ENCODE results near the gene STON1. TPM values are rescaled to one million over a fixed set of nuclear protein-coding genes. Genes with fewer than 3 reads are reported as not detected.
"Not testable (repeated sequence)": the region's sequence is repeated elsewhere in the genome, so short reads cannot be mapped to it uniquely, and the experiment has no call there.

Gene STON1
- total RNA-seq, 2 experiments from 2014 or later: 1.6 to 1.9 TPM

DNA sequence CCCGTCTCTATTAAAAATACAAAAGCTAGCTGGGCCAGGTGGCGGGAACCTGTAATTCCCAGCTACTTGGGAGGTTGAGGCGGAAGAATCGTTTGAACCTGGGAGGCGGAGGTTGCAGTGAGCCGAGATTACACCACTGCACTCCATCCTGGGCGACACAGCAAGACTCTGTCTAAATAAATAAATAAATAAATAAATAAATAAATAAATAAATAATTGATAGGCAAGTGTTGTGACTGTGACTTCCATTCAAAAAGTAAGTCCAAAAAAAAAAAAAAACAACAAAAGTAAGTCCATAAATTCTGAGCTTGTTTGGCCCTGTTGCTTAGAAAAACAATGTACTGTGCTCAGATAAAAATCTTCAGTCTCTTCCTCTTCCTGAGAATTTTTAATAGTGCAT is 2.2 kb downstream of the STON1 start:
- H3K36me3 Mint-ChIP-seq (ENCODE audit: low read depth): peaks cover 5% of the 10 kb centered on the region
- H3K27ac Mint-ChIP-seq: no peak overlapping the region
- peaks cover 5% of the 10 kb centered on the region for H3K4me1 Mint-ChIP-seq (ENCODE audit: low read depth)
- H3K4me3 Mint-ChIP-seq: no peak overlapping the region
- no peaks in the 10 kb centered on the region for H3K9me3 Mint-ChIP-seq (ENCODE audit: insufficient read depth)
- ChIA-PET CTCF (no interaction called here), POLR2A (no interaction called here)
- H3K27me3 Mint-ChIP-seq (ENCODE audit: low read depth): peaks cover 4% of the 10 kb centered on the region
- no peak for DNase-seq
- no peak for ATAC-seq

- ChIA-PET POLR2A (no interaction called here), CTCF (no interaction called here)
- no peak overlapping the region for H3K27ac Mint-ChIP-seq
- H3K4me1 Mint-ChIP-seq (ENCODE audit: low read depth): peaks cover 5% of the 10 kb centered on the region
- no peak overlapping the region for H3K4me3 Mint-ChIP-seq
- ATAC-seq (no peak), DNase-seq (no peak)
- peaks cover 4% of the 10 kb centered on the region for H3K27me3 Mint-ChIP-seq (ENCODE audit: low read depth)
- H3K36me3 Mint-ChIP-seq (ENCODE audit: low read depth): peaks cover 5% of the 10 kb centered on the region
- H3K9me3 Mint-ChIP-seq (ENCODE audit: insufficient read depth): no peaks in the 10 kb centered on the region
These were observed 2.9 kb downstream of the STON1 start for GRCh38 chr2:48532824-48533223.

GRCh38 chr2:48534781-48535180 is 4.8 kb downstream of the STON1 start:
- Mint-ChIP-seq H3K9me3 (ENCODE audit: insufficient read depth) (no peaks in the 10 kb centered on the region), H3K27me3 (ENCODE audit: low read depth) (peaks cover under 1% of the 10 kb centered on the region), H3K4me3 (no peak overlapping the region), H3K4me1 (ENCODE audit: low read depth) (peaks cover 2% of the 10 kb centered on the region), H3K27ac (no peak overlapping the region), H3K36me3 (ENCODE audit: low read depth) (no peaks in the 10 kb centered on the region)
- ATAC-seq (no peak), DNase-seq (no peak)
- POLR2A ChIA-PET: no interaction called here
- CTCF ChIA-PET: no interaction called here

- H3K27ac Mint-ChIP-seq: no peak overlapping the region
- ChIA-PET CTCF (no interaction called here), POLR2A (no interaction called here)
- H3K36me3 Mint-ChIP-seq (ENCODE audit: low read depth): no peaks in the 10 kb centered on the region
- ATAC-seq: no peak
- no peaks in the 10 kb centered on the region for H3K27me3 Mint-ChIP-seq (ENCODE audit: low read depth)
- no peaks in the 10 kb centered on the region for H3K4me1 Mint-ChIP-seq (ENCODE audit: low read depth)
- no peak overlapping the region for H3K4me3 Mint-ChIP-seq
- no peaks in the 10 kb centered on the region for H3K9me3 Mint-ChIP-seq (ENCODE audit: insufficient read depth)
- DNase-seq: no peak
These were observed 10.4 kb downstream of the STON1 start for GRCh38 chr2:48540237-48540935.

DNA sequence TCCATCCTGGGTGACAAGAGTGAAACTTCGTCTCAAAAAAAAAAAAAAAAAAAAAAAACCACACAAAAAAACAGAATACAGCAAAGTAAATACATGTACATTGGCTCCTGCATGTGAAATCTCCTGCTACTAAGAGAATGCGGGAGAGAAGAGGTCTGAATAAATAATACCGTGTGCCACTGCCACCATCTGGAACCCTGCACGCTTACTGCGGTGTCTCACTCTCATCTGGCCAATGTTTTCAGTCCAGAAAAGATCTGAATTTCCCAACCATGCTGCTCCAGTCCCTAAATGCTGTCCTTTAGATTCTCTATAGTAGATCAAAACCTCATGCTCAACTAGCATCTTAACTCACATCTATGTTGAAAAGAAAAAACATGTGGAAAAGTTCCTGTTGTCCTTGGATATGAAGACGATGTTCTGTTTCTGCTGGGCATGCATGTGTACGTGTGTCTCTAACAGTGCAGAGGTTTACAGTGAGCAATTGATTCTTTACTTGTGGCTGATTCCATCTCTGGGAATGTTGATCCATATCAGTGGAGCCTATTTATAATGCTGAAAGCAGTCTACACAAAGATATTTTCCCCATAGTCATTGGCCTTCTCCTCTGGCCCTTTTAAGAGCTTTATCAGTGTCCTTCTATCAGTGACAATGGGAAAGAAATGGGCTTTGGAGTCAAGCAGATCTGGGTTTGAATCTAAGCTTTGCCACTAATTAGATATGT is 11.9 kb downstream of the STON1 start:
- ATAC-seq (no peak), DNase-seq (no peak)
- Mint-ChIP-seq H3K4me1 (ENCODE audit: low read depth) (no peaks in the 10 kb centered on the region), H3K4me3 (no peak overlapping the region), H3K9me3 (ENCODE audit: insufficient read depth) (no peaks in the 10 kb centered on the region), H3K27me3 (ENCODE audit: low read depth) (no peaks in the 10 kb centered on the region), H3K27ac (no peak overlapping the region), H3K36me3 (ENCODE audit: low read depth) (no peaks in the 10 kb centered on the region)
- ChIA-PET POLR2A (no interaction called here), CTCF (no interaction called here)

DNA sequence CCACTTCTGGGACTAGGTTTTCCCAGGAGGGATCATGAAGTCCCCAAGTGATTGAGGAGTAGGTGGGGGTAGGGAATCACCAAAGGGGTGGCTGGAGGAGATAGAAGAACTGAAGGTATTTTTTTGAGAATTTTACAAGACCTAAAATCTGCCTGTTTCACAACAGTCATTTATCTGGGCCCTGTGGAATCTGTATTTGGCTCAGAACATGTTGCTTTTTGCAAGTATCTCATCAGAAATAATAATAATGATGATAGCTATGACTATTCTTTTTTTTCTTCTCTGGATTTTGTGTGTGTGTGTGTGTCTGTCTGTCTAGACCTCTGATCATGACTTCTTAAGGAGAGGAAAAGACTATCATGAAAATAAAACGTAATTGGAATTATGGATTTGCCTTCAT is 13.9 kb downstream of the STON1 start:
- Mint-ChIP-seq H3K4me3 (no peak overlapping the region), H3K36me3 (ENCODE audit: low read depth) (no peaks in the 10 kb centered on the region), H3K4me1 (ENCODE audit: low read depth) (no peaks in the 10 kb centered on the region), H3K27me3 (ENCODE audit: low read depth) (no peaks in the 10 kb centered on the region), H3K27ac (no peak overlapping the region), H3K9me3 (ENCODE audit: insufficient read depth) (no peaks in the 10 kb centered on the region)
- DNase-seq (no peak), ATAC-seq (no peak)
- ChIA-PET POLR2A (no interaction called here), CTCF (no interaction called here)

GRCh38 chr2:48545244-48545643 is 15.3 kb downstream of the STON1 start:
- ATAC-seq (no peak), DNase-seq (no peak)
- no peak overlapping the region for H3K4me3 Mint-ChIP-seq
- H3K9me3 Mint-ChIP-seq (ENCODE audit: insufficient read depth): no peaks in the 10 kb centered on the region
- H3K27ac Mint-ChIP-seq: no peak overlapping the region
- ChIA-PET CTCF (no interaction called here), POLR2A (no interaction called here)
- H3K4me1 Mint-ChIP-seq (ENCODE audit: low read depth): no peaks in the 10 kb centered on the region
- H3K27me3 Mint-ChIP-seq (ENCODE audit: low read depth): no peaks in the 10 kb centered on the region
- no peaks in the 10 kb centered on the region for H3K36me3 Mint-ChIP-seq (ENCODE audit: low read depth)

DNA sequence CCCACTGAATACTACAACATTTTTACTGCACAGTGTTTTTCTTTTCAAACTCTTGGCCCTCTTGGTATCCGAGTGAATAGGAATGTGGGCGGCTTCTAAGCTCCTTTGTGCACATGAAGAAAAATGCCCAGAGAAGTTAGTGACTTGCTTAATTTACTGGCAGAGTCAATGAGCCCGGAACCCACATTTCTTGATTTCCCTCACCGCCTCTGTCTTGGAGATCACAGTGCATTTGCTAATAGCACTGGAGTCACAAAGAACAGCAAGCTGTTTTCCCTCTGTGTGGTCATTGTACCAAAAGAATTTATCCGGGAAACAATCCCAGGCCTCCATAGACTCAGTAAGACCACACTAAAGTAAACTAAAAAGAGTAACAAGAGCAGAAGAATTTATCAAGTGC is 18.9 kb downstream of the STON1 start:
- no peaks in the 10 kb centered on the region for H3K4me1 Mint-ChIP-seq (ENCODE audit: low read depth)
- CTCF ChIA-PET: no interaction called here
- no peaks in the 10 kb centered on the region for H3K27me3 Mint-ChIP-seq (ENCODE audit: low read depth)
- no peak overlapping the region for H3K4me3 Mint-ChIP-seq
- DNase-seq (no peak), ATAC-seq (no peak)
- H3K36me3 Mint-ChIP-seq (ENCODE audit: low read depth): no peaks in the 10 kb centered on the region
- H3K9me3 Mint-ChIP-seq (ENCODE audit: insufficient read depth): no peaks in the 10 kb centered on the region
- no peak overlapping the region for H3K27ac Mint-ChIP-seq
- POLR2A ChIA-PET: no interaction called here

GRCh38 chr2:48549972-48550371 is 20.0 kb downstream of the STON1 start:
- H3K36me3 Mint-ChIP-seq (ENCODE audit: low read depth): no peaks in the 10 kb centered on the region

GRCh38 chr2:48551548-48551947 is 21.6 kb downstream of the STON1 start:
- H3K27ac Mint-ChIP-seq: no peak overlapping the region
- ChIA-PET POLR2A (no interaction called here), CTCF (no interaction called here)

More at GRCh38 chr2:48549972-48550371, 20.0 kb downstream of the STON1 start:
- POLR2A ChIA-PET: no interaction called here
- Mint-ChIP-seq H3K4me3 (no peak overlapping the region), H3K27me3 (ENCODE audit: low read depth) (no peaks in the 10 kb centered on the region), H3K4me1 (ENCODE audit: low read depth) (no peaks in the 10 kb centered on the region), H3K27ac (no peak overlapping the region), H3K9me3 (ENCODE audit: insufficient read depth) (no peaks in the 10 kb centered on the region)
- ATAC-seq (no peak), DNase-seq (no peak)
- CTCF ChIA-PET: no interaction called here

GRCh38 chr2:48555071-48555470 is 25.1 kb downstream of the STON1 start:
- H3K4me3 Mint-ChIP-seq; H3K27ac Mint-ChIP-seq; DNase-seq; H3K4me1 Mint-ChIP-seq (ENCODE audit: low read depth); H3K9me3 Mint-ChIP-seq (ENCODE audit: insufficient read depth); POLR2A ChIA-PET; ATAC-seq; H3K27me3 Mint-ChIP-seq (ENCODE audit: low read depth); H3K36me3 Mint-ChIP-seq (ENCODE audit: low read depth); CTCF ChIA-PET: not testable (repeated sequence)

More at GRCh38 chr2:48551548-48551947, 21.6 kb downstream of the STON1 start:
- Mint-ChIP-seq H3K4me1 (ENCODE audit: low read depth) (no peaks in the 10 kb centered on the region), H3K27me3 (ENCODE audit: low read depth) (no peaks in the 10 kb centered on the region), H3K4me3 (no peak overlapping the region), H3K9me3 (ENCODE audit: insufficient read depth) (no peaks in the 10 kb centered on the region), H3K36me3 (ENCODE audit: low read depth) (no peaks in the 10 kb centered on the region)
- ATAC-seq (no peak), DNase-seq (no peak)

GRCh38 chr2:48558456-48558855 is 28.5 kb downstream of the STON1 start:
- no peak for ATAC-seq
- H3K27me3 Mint-ChIP-seq (ENCODE audit: low read depth): no peaks in the 10 kb centered on the region
- ChIA-PET POLR2A (interaction anchor here (1.1 kb wide), 1 partner anchor 13 kb away, joined by 3 read pairs; no protein-coding TSS in a partner anchor), CTCF (no interaction called here)
- no peak overlapping the region for H3K27ac Mint-ChIP-seq
- H3K4me1 Mint-ChIP-seq (ENCODE audit: low read depth): no peaks in the 10 kb centered on the region
- no peak for DNase-seq
- no peaks in the 10 kb centered on the region for H3K36me3 Mint-ChIP-seq (ENCODE audit: low read depth)
- H3K9me3 Mint-ChIP-seq (ENCODE audit: insufficient read depth): no peaks in the 10 kb centered on the region
- H3K4me3 Mint-ChIP-seq: no peak overlapping the region
